Caco-2 (cell line): ENCODE measurements around the gene KCNN3. TPM values are rescaled to one million over a fixed set of nuclear protein-coding genes. Genes with fewer than 3 reads are reported as not detected.

ENCODE experiments used
- BruUV-seq: library from RNA; stranded (reverse); fragments of 400-500 nt; replicated peaks from 2 replicates; lab custom pipeline; 2021; lab: Mats Ljungman, UMichigan
- CTCF ChIA-PET: fragments of 300-600 bp; sonication (Branson Sonifier 250); formaldehyde crosslinking; loops from one replicate; lab custom pipeline; 2022; ENCODE audit warnings: antibody characterized with exemption; lab: Charles Lee
- POLR2A ChIA-PET: fragments of 300-600 bp; sonication (Branson Sonifier 250); formaldehyde crosslinking; loops from one replicate; lab custom pipeline; 2022; ENCODE audit warnings: antibody characterized with exemption; lab: Charles Lee
- DNase-seq, 2 experiments: peaks; one replicate each; pipeline versions ENCODE4 v3.0.0 to v3.0.0-alpha.2; 2020 to 2022
- H3K27me3 ChIP-seq: replicated peaks from 2 replicates; pipeline ENCODE4 v1.6.0; 2011; ENCODE audit warnings: low read length; ENCODE audit not compliant: control insufficient read depth, insufficient read depth
- H3K36me3 ChIP-seq: 2 replicates; pipeline ENCODE4 v1.5.1; 2011; ENCODE audit warnings: low read length; ENCODE audit not compliant: control insufficient read depth, insufficient read depth
- H3K4me1 ChIP-seq: fragments of 250-450 bp; sonication (Bioruptor Pico); 2 replicates; pipeline ENCODE4 v1.5.1; 2020; ENCODE audit warnings: mild to moderate bottlenecking
- H3K4me3 ChIP-seq: 2 replicates; pipeline ENCODE4 v1.5.1; 2011; ENCODE audit warnings: low read depth, mild to moderate bottlenecking, control low read depth, low read length
- H3K9me3 ChIP-seq: fragments of 250-450 bp; sonication (Bioruptor Pico); 2 replicates; pipeline ENCODE4 v1.5.1; 2020; ENCODE audit warnings: mild to moderate bottlenecking, moderate library complexity
- H3K27ac Mint-ChIP-seq: one replicate; pipeline ENCODE4 v1.8.0; 2022; ENCODE audit warnings: mixed read lengths; ENCODE audit not compliant: unreplicated experiment
- H3K27me3 Mint-ChIP-seq: one replicate; pipeline ENCODE4 v1.8.0; 2022; ENCODE audit warnings: mixed read lengths; ENCODE audit not compliant: insufficient read depth, unreplicated experiment
- H3K36me3 Mint-ChIP-seq: one replicate; pipeline ENCODE4 v1.8.0; 2022; ENCODE audit warnings: mild to moderate bottlenecking, mixed read lengths; ENCODE audit not compliant: insufficient read depth, unreplicated experiment
- H3K4me1 Mint-ChIP-seq: one replicate; pipeline ENCODE4 v1.8.0; 2022; ENCODE audit warnings: low read depth, mixed read lengths; ENCODE audit not compliant: unreplicated experiment
- H3K4me3 Mint-ChIP-seq: one replicate; pipeline ENCODE4 v1.8.0; 2022; ENCODE audit warnings: mild to moderate bottlenecking, moderate library complexity, mixed read lengths; ENCODE audit not compliant: unreplicated experiment
- H3K9me3 Mint-ChIP-seq: one replicate; pipeline ENCODE4 v1.8.0; 2022; ENCODE audit warnings: mixed read lengths; ENCODE audit not compliant: unreplicated experiment
- CTCF ChIP-seq, 2 experiments: fragments of 200-600 bp in 1 of 2; IDR thresholded peaks; 1 replicate in 1 of 2; 2 replicates in 1 of 2; pipeline versions ENCODE4 v1.5.1 to v1.8.0; 2011 to 2022; ENCODE audit warnings: antibody characterized with exemption in 1 of 2, control low read depth in 1 of 2, inconsistent platforms in 1 of 2, low read depth in 1 of 2, low read length in 1 of 2, mild to moderate bottlenecking in 1 of 2, moderate library complexity in 1 of 2; ENCODE audit not compliant: insufficient read depth in 1 of 2, severe bottlenecking in 1 of 2, unreplicated experiment in 1 of 2
- intact Hi-C: fragments of 100-400 bp; cut with micrococcal nuclease; formaldehyde crosslinking; loops from one replicate; pipeline ENCODE4 v1.10.0; 2022; ENCODE audit not compliant: unreplicated experiment
- total RNA-seq: library from RNA; stranded (reverse); gene quantifications from 2 replicates; pipeline ENCODE4 v1.2.3, GENCODE V29; 2022

KCNN3 gene
- total RNA-seq, 1 experiment from 2014 or later = 0.05 TPM

DNA sequence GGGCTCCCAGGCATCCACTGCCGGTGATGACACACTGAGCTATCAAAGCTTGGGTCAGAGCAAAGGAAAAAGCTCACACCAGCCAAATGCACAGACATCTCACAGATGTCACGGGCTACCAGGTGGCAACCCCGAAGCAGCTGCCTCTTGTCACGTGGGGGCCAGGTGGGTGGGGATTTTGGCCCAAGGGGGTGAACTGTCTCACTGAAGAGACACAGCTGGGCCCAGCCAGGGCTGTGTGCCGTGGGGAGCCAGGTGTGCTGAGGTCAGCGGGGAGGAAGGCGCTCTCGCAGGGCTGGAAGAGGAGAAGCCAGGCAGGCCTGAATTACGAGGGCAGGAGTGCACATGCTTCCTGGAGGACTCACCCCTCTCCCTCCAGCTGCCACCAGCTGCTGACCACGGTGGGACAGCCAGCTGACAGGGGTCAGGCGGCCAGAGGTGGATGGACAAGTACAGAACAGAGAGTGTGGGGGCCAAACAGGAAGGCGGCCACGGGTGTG is 32.4 kb downstream of the KCNN3 start:
- Histone ChIP-seq H3K4me1 (no peaks in the 10 kb centered on the region), H3K4me3 (no peak overlapping the region), H3K9me3 (no peaks in the 10 kb centered on the region), H3K36me3 (no peaks in the 10 kb centered on the region), H3K27me3 (peaks cover 1% of the 10 kb centered on the region; the same call in 1 of the 2 replicates)
- Mint-ChIP-seq H3K36me3 (no peaks in the 10 kb centered on the region), H3K27ac (no peak overlapping the region), H3K4me1 (no peaks in the 10 kb centered on the region), H3K27me3 (peaks cover 10% of the 10 kb centered on the region), H3K4me3 (no peak overlapping the region), H3K9me3 (no peaks in the 10 kb centered on the region)
- BruUV-seq = no TSS peak
- ChIA-PET CTCF (no interaction called here), POLR2A (interaction anchor here (0.6 kb wide), 1 partner anchor 611 kb away, joined by 3 read pairs; no protein-coding TSS in a partner anchor)
- intact Hi-C loops = no loop called here
- no peak for DNase-seq
- TF ChIP-seq CTCF (IDR thresholded peaks at IDR 0.05; ENCODE audit: insufficient read depth in 1 of 2, low read depth in 1 of 2, low read length in 1 of 2, severe bottlenecking in 1 of 2, unreplicated experiment in 1 of 2) = no peak

DNA sequence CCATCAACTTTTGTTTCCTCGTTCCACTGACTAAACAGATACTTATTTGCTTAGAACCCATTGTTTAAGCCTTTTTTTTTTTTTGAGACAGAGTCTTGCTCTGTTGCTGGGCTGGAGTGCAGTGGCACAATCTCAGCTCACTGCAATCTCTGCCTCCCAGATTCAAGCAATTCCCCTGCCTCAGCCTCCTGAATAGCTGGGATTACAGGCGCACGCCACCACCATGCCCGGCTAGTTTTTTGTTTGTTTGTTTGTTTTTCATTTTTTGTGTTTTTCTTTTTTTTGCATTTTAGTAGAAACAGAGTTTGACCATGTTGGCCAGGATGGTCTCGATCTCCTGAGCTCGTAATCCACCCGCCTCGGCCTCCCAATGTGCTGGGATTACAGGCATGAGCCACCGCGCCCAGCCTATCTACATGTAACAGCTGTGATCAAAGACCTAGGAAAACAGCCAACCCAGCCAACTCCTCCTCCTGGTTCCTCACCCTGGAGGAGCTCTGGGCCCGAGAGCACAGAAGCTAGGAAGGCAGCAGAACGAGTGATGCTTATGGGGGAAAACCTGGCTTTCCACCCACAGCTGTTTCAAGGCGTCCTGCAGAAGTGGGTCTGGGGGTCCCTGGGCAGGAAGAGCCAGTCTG is 32.9 kb downstream of the KCNN3 start:
- no peaks in the 10 kb centered on the region for H3K36me3 Mint-ChIP-seq
- Histone ChIP-seq H3K9me3 (no peaks in the 10 kb centered on the region), H3K4me3 (no peak overlapping the region), H3K36me3 (no peaks in the 10 kb centered on the region), H3K27me3 (peaks cover 1% of the 10 kb centered on the region; the same call in 1 of the 2 replicates), H3K4me1 (no peaks in the 10 kb centered on the region)
- H3K4me1 Mint-ChIP-seq = no peaks in the 10 kb centered on the region
- ChIA-PET CTCF (no interaction called here), POLR2A (no interaction called here)
- no peak for DNase-seq
- no peaks in the 10 kb centered on the region for H3K9me3 Mint-ChIP-seq
- H3K27ac Mint-ChIP-seq = no peak overlapping the region
- peaks cover 10% of the 10 kb centered on the region for H3K27me3 Mint-ChIP-seq
- no peak for TF ChIP-seq CTCF (IDR thresholded peaks at IDR 0.05; ENCODE audit: insufficient read depth in 1 of 2, low read depth in 1 of 2, low read length in 1 of 2, severe bottlenecking in 1 of 2, unreplicated experiment in 1 of 2)
- no TSS peak for BruUV-seq
- intact Hi-C loops = no loop called here
- no peak overlapping the region for H3K4me3 Mint-ChIP-seq

DNA sequence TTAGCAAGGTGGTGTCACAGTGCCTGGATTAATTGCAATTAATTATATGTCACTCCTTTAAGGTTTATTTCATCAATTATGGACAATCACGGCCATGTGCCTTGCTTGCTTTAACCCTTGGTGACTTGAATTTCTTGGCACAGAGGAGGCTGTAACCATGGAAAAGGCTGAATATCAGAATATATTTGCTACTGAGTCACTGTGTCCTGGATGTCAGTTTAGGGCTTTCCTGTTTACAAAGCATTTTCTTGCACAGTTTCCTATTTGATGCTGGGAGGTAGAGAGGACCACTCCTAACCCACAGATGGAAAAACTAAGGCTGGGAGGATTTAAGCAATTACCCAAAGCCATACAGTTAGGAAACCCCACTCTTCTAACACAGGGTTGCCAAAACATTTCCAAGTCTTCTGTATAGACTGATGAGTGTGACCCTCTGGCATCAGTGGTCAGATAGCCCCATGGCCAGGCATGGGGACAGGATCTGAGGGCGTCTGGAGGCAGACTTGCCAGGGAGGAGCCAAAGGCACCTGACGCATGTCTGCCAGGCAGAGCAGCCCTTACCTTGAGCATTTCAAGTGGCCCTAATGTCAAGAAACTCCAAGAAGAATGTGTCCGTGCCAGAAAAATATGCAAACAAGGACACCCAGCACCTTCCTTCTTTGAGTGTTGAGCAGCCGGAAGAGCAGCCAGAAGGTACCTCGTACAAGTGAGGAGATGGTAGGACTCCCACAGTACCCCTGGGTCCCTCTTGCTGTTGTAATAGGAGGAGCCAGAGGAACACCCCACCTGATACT is 34.4 kb downstream of the KCNN3 start:
- Mint-ChIP-seq H3K4me1 (no peaks in the 10 kb centered on the region), H3K27me3 (peaks cover 10% of the 10 kb centered on the region), H3K36me3 (no peaks in the 10 kb centered on the region), H3K27ac (no peak overlapping the region), H3K9me3 (no peaks in the 10 kb centered on the region), H3K4me3 (no peak overlapping the region)
- H3K27me3 ChIP-seq = peaks cover 1% of the 10 kb centered on the region; the same call in 1 of the 2 replicates
- POLR2A ChIA-PET = no interaction called here
- no peaks in the 10 kb centered on the region for H3K4me1 ChIP-seq
- H3K9me3 ChIP-seq = no peaks in the 10 kb centered on the region
- H3K36me3 ChIP-seq = no peaks in the 10 kb centered on the region
- TF ChIP-seq CTCF (IDR thresholded peaks at IDR 0.05; ENCODE audit: insufficient read depth in 1 of 2, low read depth in 1 of 2, low read length in 1 of 2, severe bottlenecking in 1 of 2, unreplicated experiment in 1 of 2) = no peak
- intact Hi-C loops = no loop called here
- BruUV-seq = no TSS peak
- DNase-seq = no peak
- H3K4me3 ChIP-seq = no peak overlapping the region
- CTCF ChIA-PET = no interaction called here
